ENCODE data around the gene MIEF2.
"Not testable (repeated sequence)": the region's sequence is repeated elsewhere in the genome, so short reads cannot be mapped to it uniquely, and the experiment has no call there.

Gene MIEF2

GRCh38 chr17:18257982-18258355 is 2.5 kb upstream of the MIEF2 start:
- peak; percentile 72 for DNase-seq

- DNase-seq, result peak; percentile 68
These were observed 2.0 kb upstream of the MIEF2 start, which contains the start of gene FLII for GRCh38 chr17:18258356-18259038. TSS of gene FLII (minus strand) at chr17:18258738. CDS start at chr17:18258690, 48 bp downstream.

- DNase-seq, result peak; percentile 57
These were observed 686 bp upstream of the MIEF2 start for GRCh38 chr17:18259621-18260331.

- peak; percentile 80 for DNase-seq
These were observed 669 bp downstream of the MIEF2 start for GRCh38 chr17:18261146-18261515.

GRCh38 chr17:18261659-18262058 is 1.2 kb downstream of the MIEF2 start:
- peak; percentile 23 for DNase-seq

- no peak for DNase-seq
These were observed 1.6 kb downstream of the MIEF2 start for GRCh38 chr17:18262111-18262510.

- DNase-seq, result no peak
These were observed 2.2 kb downstream of the MIEF2 start for GRCh38 chr17:18262641-18263040.

GRCh38 chr17:18263885-18264682 is 3.6 kb downstream of the MIEF2 start:
- no peak for DNase-seq

GRCh38 chr17:18267366-18267765 is 6.9 kb downstream of the MIEF2 start:
- DNase-seq, result no peak

GRCh38 chr17:18267927-18268711 is 7.7 kb downstream of the MIEF2 start:
- DNase-seq, result no peak

GRCh38 chr17:18270046-18270931 is 9.8 kb downstream of the MIEF2 start:
- DNase-seq, result no peak

- no peak for DNase-seq
These were observed 16.6 kb downstream of the MIEF2 start for GRCh38 chr17:18277076-18277475.

- DNase-seq, result no peak
These were observed 18.4 kb downstream of the MIEF2 start for GRCh38 chr17:18278867-18279266.

- no peak for DNase-seq
These were observed 19.8 kb downstream of the MIEF2 start for GRCh38 chr17:18280249-18280648.

GRCh38 chr17:18280766-18281371 is 20.4 kb downstream of the MIEF2 start:
- no peak for DNase-seq

- no peak for DNase-seq
These were observed 21.3 kb downstream of the MIEF2 start for GRCh38 chr17:18281788-18282187.

- DNase-seq, result no peak
These were observed 24.8 kb downstream of the MIEF2 start for GRCh38 chr17:18285296-18285695.

- DNase-seq, result no peak
These were observed 31.5 kb downstream of the MIEF2 start for GRCh38 chr17:18291718-18292540.

- not testable (repeated sequence) for DNase-seq
These were observed 37.6 kb downstream of the MIEF2 start for GRCh38 chr17:18298061-18298460.

- DNase-seq, result no peak
These were observed 40.4 kb downstream of the MIEF2 start for GRCh38 chr17:18300725-18301480.

All from 8988T (cell line).